Osteoblast (primary cell): ENCODE data around the gene COL6A3. TPM values are rescaled to one million over a fixed set of nuclear protein-coding genes. Genes with fewer than 3 reads are reported as not detected.

Experiments used
- DNase-seq: peaks from one replicate; pipeline ENCODE4 v3.0.0; 2011; ENCODE audit warnings: low spot score, mixed read lengths; ENCODE audit not compliant: insufficient read length; ENCODE audit errors: missing footprints
- H2AFZ ChIP-seq: 2 replicates; pipeline ENCODE4 v1.6.0; 2011; ENCODE audit warnings: mild to moderate bottlenecking, low read length
- H3K27ac ChIP-seq: 2 replicates; pipeline ENCODE4 v1.5.1; 2011; ENCODE audit warnings: mild to moderate bottlenecking, low read depth, low read length, moderate library complexity
- H3K27me3 ChIP-seq: 2 replicates; pipeline ENCODE4 v1.6.0; 2012; ENCODE audit warnings: mild to moderate bottlenecking, control low read depth, inconsistent platforms, low read length, moderate library complexity; ENCODE audit not compliant: insufficient read depth
- H3K36me3 ChIP-seq: 2 replicates; pipeline ENCODE4 v1.5.1; 2011; ENCODE audit warnings: mild to moderate bottlenecking, low read length, control low read depth, moderate library complexity; ENCODE audit not compliant: insufficient read depth
- H3K4me1 ChIP-seq: 2 replicates; pipeline ENCODE4 v1.5.1; 2011; ENCODE audit warnings: mild to moderate bottlenecking, low read length, control low read depth, moderate library complexity; ENCODE audit not compliant: insufficient read depth
- H3K4me2 ChIP-seq: 2 replicates; pipeline ENCODE4 v1.6.0; 2011; ENCODE audit warnings: mild to moderate bottlenecking, low read length; ENCODE audit not compliant: insufficient read depth
- H3K4me3 ChIP-seq: fragments of 200-600 bp; sonication (generic); 3 replicates; pipeline ENCODE4 v1.5.1; 2012; ENCODE audit warnings: mild to moderate bottlenecking, low read length, inconsistent platforms; ENCODE audit not compliant: insufficient read depth
- H3K79me2 ChIP-seq: 2 replicates; pipeline ENCODE4 v1.6.0; 2012; ENCODE audit warnings: mild to moderate bottlenecking, low read length, control low read depth, inconsistent platforms; ENCODE audit not compliant: insufficient read depth
- H3K9me3 ChIP-seq: 2 replicates; pipeline ENCODE4 v1.5.1; 2011; ENCODE audit warnings: low read depth, low read length, control low read depth
- H4K20me1 ChIP-seq: 2 replicates; pipeline ENCODE4 v1.6.0; 2012; ENCODE audit warnings: mild to moderate bottlenecking, low read length, control low read depth; ENCODE audit not compliant: insufficient read depth
- CTCF ChIP-seq: IDR thresholded peaks from 2 replicates; pipeline ENCODE4 v1.5.1; 2011; ENCODE audit warnings: mild to moderate bottlenecking, low read depth, low read length, moderate library complexity; ENCODE audit errors: extremely low read depth
- total RNA-seq: library from RNA; depleted of rRNA; stranded (reverse); fragments of >200 nt; gene quantifications from 2 replicates; pipeline ENCODE4 v1.2.3, GENCODE V29; 2012

The COL6A3 gene
- total RNA-seq, 1 donor: 4,017 TPM

- Histone ChIP-seq H3K4me3 (no peak overlapping the region), H3K27ac (peak overlapping the region; percentile 40), H3K27me3 (no peaks in the 10 kb centered on the region), H2AFZ (no peak overlapping the region), H3K4me2 (no peak overlapping the region), H4K20me1 (no peaks in the 10 kb centered on the region), H3K4me1 (peaks cover 27% of the 10 kb centered on the region), H3K9me3 (no peaks in the 10 kb centered on the region), H3K79me2 (no peaks in the 10 kb centered on the region), H3K36me3 (peaks cover 56% of the 10 kb centered on the region)
- no peak for TF ChIP-seq CTCF
- no peak for DNase-seq
These were observed 92.2 kb downstream of the COL6A3 start for GRCh38 chr2:237321746-237322145.

- H3K4me3 ChIP-seq: no peak overlapping the region
- no peak for DNase-seq
- H3K79me2 ChIP-seq: no peaks in the 10 kb centered on the region
- H3K4me1 ChIP-seq: peaks cover 25% of the 10 kb centered on the region
- H3K27ac ChIP-seq: peak overlapping the region; percentile 40
- H4K20me1 ChIP-seq: no peaks in the 10 kb centered on the region
- no peak overlapping the region for H2AFZ ChIP-seq
- no peak overlapping the region for H3K4me2 ChIP-seq
- peaks cover 49% of the 10 kb centered on the region for H3K36me3 ChIP-seq
- H3K9me3 ChIP-seq: no peaks in the 10 kb centered on the region
- TF ChIP-seq CTCF: no peak
- H3K27me3 ChIP-seq: no peaks in the 10 kb centered on the region
These were observed 93.0 kb downstream of the COL6A3 start for GRCh38 chr2:237320801-237321560.

- H3K4me3 ChIP-seq: no peak overlapping the region
- H3K36me3 ChIP-seq: peaks cover 38% of the 10 kb centered on the region
- peaks cover 25% of the 10 kb centered on the region for H3K4me1 ChIP-seq
- DNase-seq: no peak
- H2AFZ ChIP-seq: no peak overlapping the region
- H4K20me1 ChIP-seq: no peaks in the 10 kb centered on the region
- no peak for TF ChIP-seq CTCF
- H3K27me3 ChIP-seq: no peaks in the 10 kb centered on the region
- H3K4me2 ChIP-seq: no peak overlapping the region
- H3K79me2 ChIP-seq: no peaks in the 10 kb centered on the region
- no peak overlapping the region for H3K27ac ChIP-seq
- H3K9me3 ChIP-seq: no peaks in the 10 kb centered on the region
These were observed 94.1 kb downstream of the COL6A3 start for GRCh38 chr2:237319887-237320286.

- Histone ChIP-seq H3K36me3 (peaks cover 31% of the 10 kb centered on the region), H3K9me3 (no peaks in the 10 kb centered on the region), H3K4me3 (no peak overlapping the region), H3K79me2 (no peaks in the 10 kb centered on the region), H3K27ac (no peak overlapping the region), H2AFZ (no peak overlapping the region), H3K4me1 (peaks cover 21% of the 10 kb centered on the region), H3K27me3 (no peaks in the 10 kb centered on the region), H4K20me1 (no peaks in the 10 kb centered on the region), H3K4me2 (no peak overlapping the region)
- no peak for TF ChIP-seq CTCF
- no peak for DNase-seq
These were observed 94.7 kb downstream of the COL6A3 start for GRCh38 chr2:237319086-237319820.
